Thoracic aorta (tissue), 2 donors: ENCODE results near the gene NUPR1. TPM values are rescaled to one million over a fixed set of nuclear protein-coding genes. Genes with fewer than 3 reads are reported as not detected.
"Not testable (repeated sequence)": the region's sequence is repeated elsewhere in the genome, so short reads cannot be mapped to it uniquely, and the experiment has no call there.

Source experiments
- ATAC-seq: fragments of 150-250 bp; one replicate; pipeline ENCODE4 v1.8.0; 2017; ENCODE audit warnings: low read depth; ENCODE audit not compliant: insufficient number of reproducible peaks, low FRiP score
- DNase-seq: peaks from one replicate; pipeline ENCODE4 v3.0.0-alpha.2; 2020; ENCODE audit warnings: low spot score
- H3K27ac ChIP-seq, 2 donors: fragments of 200-600 bp; sonication (generic); 1 replicate in 1 of 2; 2 replicates in 1 of 2; pipeline ENCODE4 v1.5.1; 2016; ENCODE audit warnings: mild to moderate bottlenecking in 2 of 2, moderate library complexity in 2 of 2
- H3K27me3 ChIP-seq: fragments of 200-600 bp; sonication (generic); replicated peaks from 2 replicates; pipeline ENCODE4 v1.6.0; 2016; ENCODE audit warnings: mild to moderate bottlenecking; ENCODE audit not compliant: insufficient read depth
- H3K36me3 ChIP-seq: fragments of 200-600 bp; sonication (generic); one replicate; pipeline ENCODE4 v1.5.1; 2016
- H3K4me1 ChIP-seq, 2 donors: fragments of 200-600 bp; sonication (generic); 1 replicate in 1 of 2; 2 replicates in 1 of 2; pipeline versions ENCODE4 v1.5.1 to v1.6.0; 2016; ENCODE audit warnings: low read depth in 2 of 2, mild to moderate bottlenecking in 1 of 2; ENCODE audit not compliant: control insufficient read depth in 1 of 2
- H3K4me3 ChIP-seq: fragments of 200-600 bp; sonication (generic); 2 replicates; pipeline ENCODE4 v1.5.1; 2016; ENCODE audit warnings: mild to moderate bottlenecking
- H3K9me3 ChIP-seq: fragments of 200-600 bp; sonication (generic); 2 replicates; pipeline ENCODE4 v1.5.1; 2016
- CTCF ChIP-seq: fragments of 200-600 bp; sonication (generic); IDR thresholded peaks from one replicate; pipeline ENCODE4 v1.5.1; 2019; ENCODE audit warnings: antibody characterized with exemption
- total RNA-seq, 2 donors: library from RNA; depleted of rRNA; stranded (reverse); fragments of >200 nt; gene quantifications; one replicate each; pipeline versions ENCODE4 v1.1.0 to v1.2.3, GENCODE V29; 2016

Gene NUPR1
- total RNA-seq, 2 donors from 2014 or later = 17.7 to 53.5 TPM

- DNase-seq (no peak), ATAC-seq (no peak)
- Histone ChIP-seq H3K27me3 (no peaks in the 10 kb centered on the region), H3K9me3 (no peaks in the 10 kb centered on the region), H3K27ac (no peak overlapping the region), H3K36me3 (no peaks in the 10 kb centered on the region), H3K4me1 (no peaks in the 10 kb centered on the region), H3K4me3 (no peak overlapping the region)
- no peak for TF ChIP-seq CTCF
Measured at GRCh38 chr16:28504707-28505404, 33.9 kb downstream of the NUPR1 start.

- Histone ChIP-seq H3K27me3 (no peaks in the 10 kb centered on the region), H3K9me3 (no peaks in the 10 kb centered on the region), H3K36me3 (no peaks in the 10 kb centered on the region), H3K27ac (no peak overlapping the region), H3K4me3 (no peak overlapping the region), H3K4me1 (no peaks in the 10 kb centered on the region)
- ATAC-seq (no peak), DNase-seq (no peak)
- TF ChIP-seq CTCF = no peak
Measured at GRCh38 chr16:28503470-28504259, 35.1 kb downstream of the NUPR1 start.

- no peaks in the 10 kb centered on the region for H3K9me3 ChIP-seq
- no peaks in the 10 kb centered on the region for H3K4me1 ChIP-seq
- H3K27ac ChIP-seq = no peak overlapping the region
- ATAC-seq (no peak), DNase-seq (no peak)
- no peak overlapping the region for H3K4me3 ChIP-seq
- no peak for TF ChIP-seq CTCF
- no peaks in the 10 kb centered on the region for H3K36me3 ChIP-seq
- H3K27me3 ChIP-seq = no peaks in the 10 kb centered on the region
Measured at GRCh38 chr16:28502290-28502689, 36.5 kb downstream of the NUPR1 start.

- no peaks in the 10 kb centered on the region for H3K4me1 ChIP-seq
- H3K27me3 ChIP-seq = no peaks in the 10 kb centered on the region
- H3K36me3 ChIP-seq = no peaks in the 10 kb centered on the region
- DNase-seq = no peak
- H3K27ac ChIP-seq = no peak overlapping the region
- H3K9me3 ChIP-seq = no peaks in the 10 kb centered on the region
- no peak for TF ChIP-seq CTCF
- H3K4me3 ChIP-seq = no peak overlapping the region
- ATAC-seq = no peak
Measured at GRCh38 chr16:28501258-28502232, 37.2 kb downstream of the NUPR1 start.

- not testable (repeated sequence) for H3K9me3 ChIP-seq, H3K27ac ChIP-seq, DNase-seq, H3K4me1 ChIP-seq, H3K36me3 ChIP-seq, H3K27me3 ChIP-seq, H3K4me3 ChIP-seq, ATAC-seq
Measured at GRCh38 chr16:28500476-28501180, 38.1 kb downstream of the NUPR1 start.
